Suprapubic skin (tissue), 4 donors: ENCODE measurements around the gene MGST2. TPM values are rescaled to one million over a fixed set of nuclear protein-coding genes. Genes with fewer than 3 reads are reported as not detected.

Experiments used
- DNase-seq, 2 donors: peaks; one replicate each; pipeline ENCODE4 v3.0.0-alpha.2; 2019; ENCODE audit warnings: low spot score in 2 of 2
- H3K27ac ChIP-seq: fragments of 200-600 bp; sonication (generic); one replicate; pipeline ENCODE4 v1.5.1; 2019
- H3K27me3 ChIP-seq: fragments of 200-600 bp; sonication (generic); one replicate; pipeline ENCODE4 v1.5.1; 2019
- H3K36me3 ChIP-seq: fragments of 200-600 bp; sonication (generic); one replicate; pipeline ENCODE4 v1.5.1; 2019
- H3K4me1 ChIP-seq: fragments of 200-600 bp; sonication (generic); one replicate; pipeline ENCODE4 v1.5.1; 2019
- H3K4me3 ChIP-seq: fragments of 200-600 bp; sonication (generic); one replicate; pipeline ENCODE4 v1.5.1; 2019; ENCODE audit warnings: mild to moderate bottlenecking
- H3K9me3 ChIP-seq: fragments of 200-600 bp; sonication (generic); one replicate; pipeline ENCODE4 v1.5.1; 2019
- CTCF ChIP-seq, 2 donors: fragments of 200-600 bp in 1 of 2; fragments of 450-650 bp in 1 of 2; sonication (generic) in 1 of 2; IDR thresholded peaks; one replicate each; pipeline ENCODE4 v1.5.1; 2016 to 2019; ENCODE audit warnings: antibody characterized with exemption in 2 of 2, mild to moderate bottlenecking in 1 of 2, moderate library complexity in 1 of 2
- EP300 ChIP-seq: sonication (generic); formaldehyde crosslinking; IDR thresholded peaks from one replicate; pipeline ENCODE4 v1.6.1; 2017; ENCODE audit warnings: antibody characterized with exemption
- POLR2A ChIP-seq, 2 donors: fragments of 450-650 bp; IDR thresholded peaks; one replicate each; pipeline ENCODE4 v1.6.1; 2017; ENCODE audit warnings: antibody characterized with exemption in 2 of 2, mild to moderate bottlenecking in 2 of 2, moderate library complexity in 2 of 2
- POLR2AphosphoS5 ChIP-seq, 3 donors: sonication (generic); formaldehyde crosslinking; IDR thresholded peaks; one replicate each; pipeline ENCODE4 v1.6.1; 2017; ENCODE audit warnings: antibody characterized with exemption in 3 of 3
- WGBS: methylation state at CpG from one replicate; pipeline ENCODE4 v1.1.5; 2018; 5-methylcytosine and 5-hydroxymethylcytosine counted together
- total RNA-seq, 4 donors: library from RNA; depleted of rRNA; stranded (reverse); fragments of >200 nt; gene quantifications; one replicate each; pipeline ENCODE4 v1.1.0, GENCODE V29; 2016

The MGST2 gene
- total RNA-seq, 4 donors from 2014 or later = 98.7 to 157 (median 128) TPM

- Histone ChIP-seq H3K4me1 (peaks cover 18% of the 10 kb centered on the region), H3K9me3 (no peaks in the 10 kb centered on the region), H3K4me3 (no peak overlapping the region), H3K27ac (no peak overlapping the region), H3K36me3 (peaks cover 11% of the 10 kb centered on the region), H3K27me3 (no peaks in the 10 kb centered on the region)
- TF ChIP-seq EP300 (no peak), POLR2AphosphoS5 (IDR thresholded peaks at IDR 0.05) (no peak), CTCF (IDR thresholded peaks at IDR 0.05) (no peak), POLR2A (IDR thresholded peaks at IDR 0.05) (no peak)
- WGBS = 86% methylated on average over 2 of the region's 2 CpGs
- no peak for DNase-seq
Observed at GRCh38 chr4:139676365-139676764, 10.7 kb downstream of the MGST2 start.

GRCh38 chr4:139676913-139677585, 11.4 kb downstream of the MGST2 start:
- peaks cover 18% of the 10 kb centered on the region for H3K4me1 ChIP-seq
- no peaks in the 10 kb centered on the region for H3K9me3 ChIP-seq
- peaks cover 11% of the 10 kb centered on the region for H3K36me3 ChIP-seq
- H3K27ac ChIP-seq = no peak overlapping the region
- H3K27me3 ChIP-seq = no peaks in the 10 kb centered on the region
- WGBS = 62% methylated on average over 4 of the region's 4 CpGs
- TF ChIP-seq CTCF (IDR thresholded peaks at IDR 0.05) (no peak), POLR2AphosphoS5 (IDR thresholded peaks at IDR 0.05) (no peak), EP300 (no peak), POLR2A (IDR thresholded peaks at IDR 0.05) (no peak)
- no peak for DNase-seq
- no peak overlapping the region for H3K4me3 ChIP-seq

- Histone ChIP-seq H3K9me3 (no peaks in the 10 kb centered on the region), H3K27ac (peak overlapping the region; percentile 63), H3K27me3 (no peaks in the 10 kb centered on the region), H3K4me1 (peaks cover 19% of the 10 kb centered on the region), H3K4me3 (no peak overlapping the region), H3K36me3 (peaks cover 12% of the 10 kb centered on the region)
- DNase-seq = no peak
- 77% methylated on average over 2 of the region's 2 CpGs for whole genome bisulfite sequencing
- TF ChIP-seq CTCF (IDR thresholded peaks at IDR 0.05) = no peak
- TF ChIP-seq POLR2AphosphoS5 (IDR thresholded peaks at IDR 0.05) = no peak
Observed at GRCh38 chr4:139682309-139682708, 16.7 kb downstream of the MGST2 start.

- Histone ChIP-seq H3K27me3 (no peaks in the 10 kb centered on the region), H3K4me1 (peaks cover 19% of the 10 kb centered on the region), H3K27ac (peak overlapping the region; percentile 63), H3K36me3 (peaks cover 12% of the 10 kb centered on the region), H3K9me3 (no peaks in the 10 kb centered on the region), H3K4me3 (no peak overlapping the region)
- TF ChIP-seq EP300 (no peak), POLR2AphosphoS5 (IDR thresholded peaks at IDR 0.05) (no peak), POLR2A (IDR thresholded peaks at IDR 0.05) (no peak), CTCF (IDR thresholded peaks at IDR 0.05) (no peak)
- WGBS = 32% methylated on average over 6 of the region's 6 CpGs
- DNase-seq = no peak
Observed at GRCh38 chr4:139682741-139683151, 17.1 kb downstream of the MGST2 start.

- Histone ChIP-seq H3K27ac (no peak overlapping the region), H3K4me3 (no peak overlapping the region), H3K36me3 (peaks cover 3% of the 10 kb centered on the region), H3K27me3 (no peaks in the 10 kb centered on the region), H3K4me1 (peaks cover 19% of the 10 kb centered on the region), H3K9me3 (no peaks in the 10 kb centered on the region)
- no peak for DNase-seq
- TF ChIP-seq POLR2AphosphoS5 (IDR thresholded peaks at IDR 0.05) = no peak
- TF ChIP-seq EP300 = no peak
- WGBS = 73% methylated on average over 1 of the region's 1 CpG
Observed at GRCh38 chr4:139684351-139684750, 18.7 kb downstream of the MGST2 start.

GRCh38 chr4:139685180-139685579, 19.6 kb downstream of the MGST2 start:
- Histone ChIP-seq H3K27ac (no peak overlapping the region), H3K4me3 (no peak overlapping the region), H3K27me3 (no peaks in the 10 kb centered on the region), H3K4me1 (peaks cover 19% of the 10 kb centered on the region), H3K36me3 (peaks cover 3% of the 10 kb centered on the region), H3K9me3 (no peaks in the 10 kb centered on the region)
- no peak for TF ChIP-seq POLR2A (IDR thresholded peaks at IDR 0.05)
- TF ChIP-seq CTCF (IDR thresholded peaks at IDR 0.05) = no peak
- TF ChIP-seq POLR2AphosphoS5 (IDR thresholded peaks at IDR 0.05) = no peak
- no peak for TF ChIP-seq EP300
- 77% methylated on average over 5 of the region's 5 CpGs for WGBS
- DNase-seq = no peak
